Stimulated activated CD4-positive, alpha-beta T cell treated with anti-CD3 and anti-CD28 coated beads, Interleukin-2, amount 100 ng/mL, for 4 hours (primary cell): ENCODE results near the gene ZNF775.

Source experiments
- DNase-seq: peaks from one replicate; pipeline ENCODE4 v3.0.0-alpha.2; 2020; ENCODE audit warnings: low read depth

ZNF775 gene

GRCh38 chr7:150412518-150413488 is 33.7 kb downstream of the ZNF775 start:
- no peak for DNase-seq

GRCh38 chr7:150413640-150414081 is 34.5 kb downstream of the ZNF775 start:
- DNase-seq, result no peak

DNA sequence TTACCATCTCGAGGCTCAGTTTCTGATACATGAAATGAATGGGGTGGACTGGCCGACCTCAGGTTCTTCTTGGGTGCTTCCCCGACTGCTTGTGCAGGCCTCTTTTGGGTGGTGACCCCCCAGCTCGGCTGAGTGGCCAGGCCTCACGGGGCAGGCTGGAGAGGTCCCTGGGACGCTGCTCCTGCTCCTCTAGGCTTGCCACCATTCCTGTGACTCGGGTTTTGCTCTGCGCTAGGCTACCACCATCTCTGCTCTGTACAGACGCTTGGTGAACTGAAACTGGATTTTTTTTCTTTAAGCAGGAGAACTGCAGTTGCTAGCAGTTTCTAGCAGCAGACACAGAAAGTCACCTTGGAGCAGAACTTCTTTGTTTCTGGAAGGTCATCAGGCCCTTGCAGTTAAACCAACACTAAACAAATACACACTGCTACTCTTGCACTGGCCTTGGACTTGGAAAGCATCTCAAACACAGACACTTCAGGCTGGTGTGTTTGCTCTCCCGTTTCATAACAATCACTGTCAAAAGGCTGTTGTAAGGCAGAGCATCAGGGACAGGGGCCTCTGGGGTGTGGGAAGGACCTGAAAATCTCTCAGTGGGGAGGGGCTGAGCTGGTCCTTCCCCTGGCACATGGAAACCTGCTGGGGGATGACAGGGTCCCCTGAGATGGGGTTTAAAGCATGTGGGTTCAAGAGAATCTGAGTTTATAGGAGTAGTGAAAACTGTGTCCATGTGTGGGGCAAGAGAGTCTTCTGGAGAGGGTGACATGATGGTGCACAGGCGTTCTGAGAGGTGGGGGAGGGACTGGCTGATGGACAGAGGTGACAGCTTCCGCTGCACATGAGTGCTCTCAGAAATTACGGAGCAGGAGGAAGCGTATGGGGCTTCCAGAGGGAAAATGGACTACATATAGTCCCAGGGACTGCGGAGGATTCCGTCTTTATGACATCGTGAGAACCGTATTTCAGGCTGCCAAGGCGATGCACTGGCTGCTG is 36.3 kb downstream of the ZNF775 start:
- no peak for DNase-seq

DNA sequence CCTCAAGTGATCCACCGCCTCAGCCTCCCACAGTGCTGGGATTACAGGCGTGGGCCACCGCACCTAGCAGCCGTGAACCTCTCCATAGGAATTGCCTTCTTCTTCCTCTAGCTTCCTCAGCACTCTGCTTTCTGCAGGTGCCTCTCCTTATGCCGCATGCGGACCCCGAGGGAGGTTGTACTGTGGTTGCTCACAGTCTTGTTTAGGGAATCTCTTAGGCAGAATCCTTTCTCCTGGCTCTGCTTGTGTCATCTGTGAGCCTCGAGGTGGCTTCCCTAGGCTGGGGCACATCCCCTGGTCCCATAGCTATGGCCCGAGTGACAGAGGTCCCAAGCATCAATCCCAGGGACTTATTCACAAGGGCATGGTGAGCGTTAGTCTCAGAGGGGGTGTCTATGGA is 38.1 kb downstream of the ZNF775 start:
- DNase-seq, result no peak

- no peak for DNase-seq
Measured at GRCh38 chr7:150417863-150418262, 38.7 kb downstream of the ZNF775 start.

DNA sequence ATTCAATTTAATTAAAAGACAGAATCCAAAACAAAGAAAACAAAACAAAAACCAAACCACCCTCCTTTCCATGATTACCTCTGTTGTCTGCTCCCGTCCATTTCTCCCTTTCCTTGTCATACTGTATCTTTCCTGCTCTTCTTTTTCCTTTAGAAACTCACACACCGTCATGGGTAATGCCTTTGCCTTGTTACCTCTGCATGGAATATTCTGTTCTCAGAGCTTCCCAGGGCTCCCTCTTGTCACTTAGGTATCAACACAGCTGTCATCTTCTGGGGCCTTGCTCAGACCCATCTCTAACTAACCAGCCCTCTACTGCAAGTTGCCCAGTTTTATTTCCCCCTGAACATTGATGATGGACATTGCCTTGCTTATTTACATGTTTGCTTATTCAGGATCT is 41.1 kb downstream of the ZNF775 start:
- no peak for DNase-seq

DNA sequence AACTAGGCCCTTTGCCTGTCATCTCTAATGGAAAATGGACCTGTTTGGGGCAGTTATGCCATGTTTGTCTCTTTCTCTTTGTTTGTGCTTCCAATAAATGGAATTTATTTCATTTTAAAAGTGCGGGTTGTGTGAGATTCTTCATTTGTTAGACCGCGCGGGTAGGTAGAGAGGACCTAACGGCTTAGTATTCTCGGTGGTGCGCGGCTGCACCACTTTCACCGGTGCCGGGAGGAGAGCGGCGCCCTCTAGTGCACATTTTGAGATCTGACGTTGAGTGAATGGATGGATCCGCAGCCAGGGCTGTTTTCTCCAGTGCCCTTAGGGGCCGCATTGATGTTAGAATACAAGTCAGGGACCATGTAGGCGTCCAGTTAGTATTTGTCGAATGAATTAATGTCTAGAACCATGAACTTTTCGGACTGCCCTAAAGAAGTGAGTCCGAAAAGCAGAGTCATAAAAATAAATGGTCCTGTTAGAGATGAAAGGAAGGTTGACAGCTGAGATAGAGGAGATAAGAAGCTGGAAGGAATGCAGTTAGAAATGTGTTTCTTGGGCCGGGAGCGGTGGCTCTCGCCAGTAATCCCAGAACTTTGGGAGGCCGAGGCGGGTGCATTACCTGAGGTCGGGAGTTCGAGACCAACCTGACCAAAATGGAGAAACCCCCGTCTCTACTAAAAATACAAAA is 42.0 kb downstream of the ZNF775 start:
- peak; percentile 78 for DNase-seq

- no peak for DNase-seq
Measured at GRCh38 chr7:150421831-150422230, 42.7 kb downstream of the ZNF775 start.

GRCh38 chr7:150425670-150426069 is 46.5 kb downstream of the ZNF775 start:
- DNase-seq, result no peak

- DNase-seq, result no peak
Measured at GRCh38 chr7:150428671-150429451, 49.7 kb downstream of the ZNF775 start.

DNA sequence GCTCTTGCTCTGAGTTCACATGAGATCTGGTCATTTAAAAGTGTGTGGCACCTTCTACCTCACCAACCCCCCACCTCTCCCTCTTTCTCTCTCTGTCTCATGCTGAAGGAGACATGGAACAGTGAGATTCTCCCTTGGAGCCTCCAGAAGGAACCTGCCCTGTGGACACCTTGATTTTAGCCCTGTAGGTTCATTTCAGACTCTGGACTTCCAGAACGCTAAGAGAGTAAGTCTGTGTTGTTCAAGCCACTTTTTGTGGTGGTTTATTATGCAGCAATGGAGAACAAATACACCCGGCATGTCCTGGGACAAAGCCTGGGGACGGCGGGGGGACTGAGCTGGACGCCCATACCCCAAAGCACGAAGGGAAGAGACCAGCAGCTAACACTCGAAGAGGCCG is 50.6 kb downstream of the ZNF775 start:
- no peak for DNase-seq

DNA sequence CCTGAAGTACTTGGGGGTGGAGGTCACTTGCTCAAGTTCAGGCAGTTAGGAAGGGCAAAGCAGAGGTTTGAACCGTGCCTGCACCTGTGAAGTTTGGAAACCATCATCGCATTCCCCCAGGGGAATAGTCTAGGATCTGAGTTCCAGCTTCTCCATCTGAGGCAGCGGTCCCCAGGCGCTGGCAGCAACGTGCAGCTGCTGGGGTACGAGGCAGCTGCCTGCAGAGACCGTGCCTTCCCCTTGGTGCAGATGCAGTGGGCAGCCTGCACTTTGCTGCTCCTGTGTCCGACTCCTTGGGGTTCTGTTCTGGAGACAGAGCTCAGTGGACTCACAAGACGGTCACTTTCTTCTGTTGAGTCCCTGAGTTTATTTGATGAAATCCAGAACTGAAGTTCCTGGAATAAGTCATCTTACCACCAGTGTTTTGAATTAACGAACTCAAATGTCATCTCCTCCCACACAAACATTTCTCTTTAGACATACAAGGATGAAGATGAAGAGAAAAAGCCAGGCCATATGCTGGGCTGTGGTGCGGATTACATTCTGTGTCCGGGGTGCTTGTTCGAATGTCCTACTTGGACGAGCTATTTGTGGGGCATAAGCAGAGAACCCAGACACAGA is 51.4 kb downstream of the ZNF775 start:
- DNase-seq, result no peak

DNA sequence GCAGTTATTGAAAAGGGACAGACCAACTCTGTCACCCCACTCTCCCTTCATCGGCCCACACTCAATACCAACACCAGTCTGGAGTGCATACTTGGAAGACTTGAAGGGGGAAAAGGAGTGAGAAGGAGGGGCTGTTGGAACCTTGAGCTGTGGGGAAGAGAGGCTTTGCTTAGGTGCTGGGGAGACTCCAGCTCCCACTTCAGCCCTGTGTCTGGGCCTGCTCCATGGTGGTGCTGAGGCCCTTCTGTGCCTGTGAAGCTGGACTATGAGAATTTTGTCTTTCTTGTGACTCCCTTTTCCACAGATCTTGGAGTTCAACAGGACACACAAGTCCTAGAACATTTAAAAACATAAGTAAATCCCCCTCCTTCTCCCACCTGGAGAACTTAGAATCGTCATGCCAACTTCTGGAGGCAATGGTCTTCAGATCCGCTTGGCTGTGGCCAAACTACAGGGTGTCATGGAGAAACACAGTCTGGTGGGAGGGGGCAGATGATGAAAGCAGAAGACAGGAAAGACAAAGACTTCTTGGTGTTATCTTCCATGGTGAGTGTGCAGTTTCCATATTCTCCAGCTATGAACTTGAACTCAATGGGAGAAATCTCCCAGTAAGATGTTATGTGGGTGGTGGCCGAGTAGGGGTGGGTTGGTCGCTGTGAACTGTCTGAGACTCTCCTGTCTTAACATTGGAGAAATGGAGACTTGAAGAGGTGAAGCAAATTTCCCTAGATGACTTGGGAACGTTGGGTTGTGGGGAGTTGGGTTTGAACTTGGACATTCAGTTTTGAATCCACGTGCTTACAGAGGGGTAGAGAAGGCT is 52.9 kb downstream of the ZNF775 start:
- DNase-seq, result no peak

DNA sequence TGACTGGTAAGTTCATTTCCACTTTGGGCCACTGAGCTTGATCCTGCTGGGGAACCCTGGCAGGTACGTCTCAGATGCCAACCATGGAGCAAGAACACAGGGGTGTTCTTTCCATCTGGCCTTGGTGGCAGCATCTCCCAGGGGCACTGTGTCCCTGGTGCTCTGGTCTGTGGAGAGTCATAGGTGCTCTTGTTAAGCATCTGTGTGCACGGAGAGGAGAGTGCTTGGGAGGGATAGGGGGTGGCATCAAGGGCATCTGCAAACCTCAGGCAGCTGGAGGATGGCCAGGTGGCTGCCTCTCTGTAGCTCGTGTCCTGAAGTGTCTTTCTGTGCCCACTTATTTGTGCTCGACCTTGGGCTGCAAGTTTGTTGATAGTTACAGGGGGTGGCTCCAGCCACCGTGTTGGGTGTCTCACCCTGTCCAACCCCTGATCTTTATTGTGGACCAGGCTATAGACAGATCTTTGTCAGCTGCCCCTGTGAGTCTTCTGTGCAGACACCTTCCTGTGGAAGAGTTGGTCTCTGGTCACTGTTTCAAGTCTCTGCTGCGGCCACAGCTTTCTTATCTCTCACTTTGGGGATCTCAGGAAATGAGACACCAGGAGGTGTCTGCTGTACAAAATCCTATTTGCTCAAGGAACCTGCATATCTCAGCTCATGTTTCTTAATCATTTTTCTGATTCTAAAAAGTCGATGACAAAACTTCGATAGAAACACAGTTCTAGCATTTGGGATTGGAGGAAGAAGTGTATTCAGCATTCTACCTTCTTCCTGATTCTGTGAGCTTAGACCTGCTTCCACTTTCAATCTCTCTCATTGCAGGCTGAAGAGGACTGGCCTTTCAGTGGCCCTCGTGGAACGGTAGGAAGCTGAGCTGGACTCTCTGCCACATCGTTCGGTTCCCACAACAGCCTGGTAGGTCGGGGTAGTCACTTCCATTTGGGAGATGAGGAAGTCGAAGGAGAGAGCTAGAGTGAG is 54.1 kb downstream of the ZNF775 start:
- DNase-seq, result no peak

GRCh38 chr7:150434240-150434639 is 55.1 kb downstream of the ZNF775 start:
- no peak for DNase-seq

- DNase-seq, result no peak
Measured at GRCh38 chr7:150435047-150435389, 55.9 kb downstream of the ZNF775 start.

- DNase-seq, result no peak
Measured at GRCh38 chr7:150435390-150436073, 56.4 kb downstream of the ZNF775 start.

DNA sequence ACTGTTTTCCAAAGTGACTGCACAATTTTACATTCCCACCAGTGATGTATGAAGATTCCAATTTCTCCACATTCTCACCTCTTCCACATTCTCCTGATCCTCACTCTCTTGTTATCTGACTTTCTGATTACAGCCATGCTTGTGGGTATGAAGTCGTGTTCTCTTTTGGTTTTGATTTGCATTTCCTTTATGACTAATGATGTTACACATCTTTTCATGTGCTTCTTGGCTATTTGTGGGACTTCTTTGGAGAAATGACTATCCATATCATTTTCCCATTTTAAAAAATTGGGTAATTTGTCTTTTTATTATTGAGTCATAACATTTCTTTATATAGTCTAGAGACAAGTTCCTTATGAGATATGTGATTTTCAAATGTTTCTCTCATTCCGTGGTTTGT is 60.8 kb downstream of the ZNF775 start:
- no peak for DNase-seq
